Parathyroid adenoma (tissue), 2 donors: ENCODE measurements around the gene IRF3.

Source experiments
- H2AFZ ChIP-seq: fragments of 300-600 bp; sonication (generic); one replicate; pipeline ENCODE4 v1.7.0; 2017; ENCODE audit warnings: antibody characterized with exemption, mild to moderate bottlenecking
- H3K27ac ChIP-seq: fragments of 300-600 bp; sonication (generic); one replicate; pipeline ENCODE4 v1.7.0; 2017
- H3K27me3 ChIP-seq: fragments of 300-600 bp; sonication (generic); one replicate; pipeline ENCODE4 v1.7.0; 2017; ENCODE audit warnings: low read length; ENCODE audit not compliant: control insufficient read depth, insufficient read depth
- H3K36me3 ChIP-seq: fragments of 300-600 bp; sonication (generic); one replicate; pipeline ENCODE4 v1.7.0; 2017; ENCODE audit warnings: low read length; ENCODE audit not compliant: control insufficient read depth, insufficient read depth
- H3K4me1 ChIP-seq: fragments of 300-600 bp; sonication (generic); one replicate; pipeline ENCODE4 v1.7.0; 2017; ENCODE audit warnings: control low read depth
- H3K4me2 ChIP-seq: fragments of 300-600 bp; sonication (generic); one replicate; pipeline ENCODE4 v1.7.0; 2017; ENCODE audit warnings: low read length
- H3K4me3 ChIP-seq: fragments of 300-600 bp; sonication (generic); one replicate; pipeline ENCODE4 v1.7.0; 2017; ENCODE audit warnings: low read depth, low read length
- H3K79me2 ChIP-seq: fragments of 300-600 bp; sonication (generic); one replicate; pipeline ENCODE4 v1.7.0; 2017; ENCODE audit warnings: control low read depth
- H3K9ac ChIP-seq: fragments of 300-600 bp; sonication (generic); one replicate; pipeline ENCODE4 v1.7.0; 2017; ENCODE audit warnings: mild to moderate bottlenecking
- H3K9me3 ChIP-seq: fragments of 300-600 bp; sonication (generic); one replicate; pipeline ENCODE4 v1.7.0; 2017; ENCODE audit warnings: low read length; ENCODE audit not compliant: control insufficient read depth
- TF ChIP-seq, protein P1 (sequence below): fragments of 300-600 bp; sonication (generic); IDR thresholded peaks from one replicate; pipeline ENCODE4 v1.7.0; 2017; ENCODE audit warnings: antibody characterized with exemption, mild to moderate bottlenecking
- donor health status: primary hyperparathyroidism.

IRF3 gene

GRCh38 chr19:49677231-49677900, 11.7 kb upstream of the IRF3 start, which contains the start of gene PRMT1:
Gene PRMT1 (plus strand): TSS chr19:49677271. CDS start chr19:49677281, 10 bp downstream.
- peak within 1 kb of the TSS; percentile 76 for H2AFZ ChIP-seq
- H3K79me2 ChIP-seq = peaks cover 18% of the 10 kb centered on the region
- H3K9ac ChIP-seq = peak within 1 kb of the TSS; percentile 92
- H3K27ac ChIP-seq = peak within 1 kb of the TSS; percentile 90
- peak within 1 kb of the TSS; percentile 81 for H3K4me3 ChIP-seq
- H3K9me3 ChIP-seq = no peaks in the 10 kb centered on the region
- TF ChIP-seq, protein P1, sequence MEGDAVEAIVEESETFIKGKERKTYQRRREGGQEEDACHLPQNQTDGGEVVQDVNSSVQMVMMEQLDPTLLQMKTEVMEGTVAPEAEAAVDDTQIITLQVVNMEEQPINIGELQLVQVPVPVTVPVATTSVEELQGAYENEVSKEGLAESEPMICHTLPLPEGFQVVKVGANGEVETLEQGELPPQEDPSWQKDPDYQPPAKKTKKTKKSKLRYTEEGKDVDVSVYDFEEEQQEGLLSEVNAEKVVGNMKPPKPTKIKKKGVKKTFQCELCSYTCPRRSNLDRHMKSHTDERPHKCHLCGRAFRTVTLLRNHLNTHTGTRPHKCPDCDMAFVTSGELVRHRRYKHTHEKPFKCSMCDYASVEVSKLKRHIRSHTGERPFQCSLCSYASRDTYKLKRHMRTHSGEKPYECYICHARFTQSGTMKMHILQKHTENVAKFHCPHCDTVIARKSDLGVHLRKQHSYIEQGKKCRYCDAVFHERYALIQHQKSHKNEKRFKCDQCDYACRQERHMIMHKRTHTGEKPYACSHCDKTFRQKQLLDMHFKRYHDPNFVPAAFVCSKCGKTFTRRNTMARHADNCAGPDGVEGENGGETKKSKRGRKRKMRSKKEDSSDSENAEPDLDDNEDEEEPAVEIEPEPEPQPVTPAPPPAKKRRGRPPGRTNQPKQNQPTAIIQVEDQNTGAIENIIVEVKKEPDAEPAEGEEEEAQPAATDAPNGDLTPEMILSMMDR = no peak
- H3K4me2 ChIP-seq = peak within 1 kb of the TSS; percentile 94
- peaks cover 18% of the 10 kb centered on the region for H3K4me1 ChIP-seq
- no peaks in the 10 kb centered on the region for H3K27me3 ChIP-seq
- no peaks in the 10 kb centered on the region for H3K36me3 ChIP-seq

GRCh38 chr19:49676784-49677230, 11.2 kb upstream of the IRF3 start:
- peak overlapping the region; percentile 76 for H2AFZ ChIP-seq
- H3K36me3 ChIP-seq = no peaks in the 10 kb centered on the region
- H3K9me3 ChIP-seq = no peaks in the 10 kb centered on the region
- H3K27ac ChIP-seq = peak overlapping the region; percentile 90
- H3K79me2 ChIP-seq = peaks cover 14% of the 10 kb centered on the region
- H3K9ac ChIP-seq = peak overlapping the region; percentile 92
- H3K4me1 ChIP-seq = peaks cover 22% of the 10 kb centered on the region
- TF ChIP-seq, protein P1 = no peak
- H3K4me3 ChIP-seq = peak overlapping the region; percentile 81
- peak overlapping the region; percentile 94 for H3K4me2 ChIP-seq
- H3K27me3 ChIP-seq = no peaks in the 10 kb centered on the region

- Histone ChIP-seq H2AFZ (peak overlapping the region; percentile 76), H3K4me3 (peak overlapping the region; percentile 81), H3K4me2 (peak overlapping the region; percentile 58), H3K27me3 (no peaks in the 10 kb centered on the region), H3K36me3 (no peaks in the 10 kb centered on the region), H3K79me2 (peaks cover 12% of the 10 kb centered on the region), H3K4me1 (peaks cover 22% of the 10 kb centered on the region), H3K9me3 (no peaks in the 10 kb centered on the region), H3K9ac (no peak overlapping the region), H3K27ac (peak overlapping the region; percentile 89)
- TF ChIP-seq, protein P1 = no peak
These were observed 10.6 kb upstream of the IRF3 start for GRCh38 chr19:49676136-49676783.

- H3K9ac ChIP-seq = no peak overlapping the region
- H3K4me1 ChIP-seq = peaks cover 4% of the 10 kb centered on the region
These were observed 6.7 kb upstream of the IRF3 start for GRCh38 chr19:49672131-49672919.

More at GRCh38 chr19:49672131-49672919, 6.7 kb upstream of the IRF3 start:
- TF ChIP-seq, protein P1 = peak; percentile 86
- peak overlapping the region; percentile 77 for H3K4me2 ChIP-seq
- H3K79me2 ChIP-seq = no peaks in the 10 kb centered on the region
- H2AFZ ChIP-seq = peak overlapping the region; percentile 68
- H3K27ac ChIP-seq = no peak overlapping the region
- H3K4me3 ChIP-seq = peak overlapping the region; percentile 39
- H3K36me3 ChIP-seq = no peaks in the 10 kb centered on the region
- no peaks in the 10 kb centered on the region for H3K27me3 ChIP-seq
- no peaks in the 10 kb centered on the region for H3K9me3 ChIP-seq
